Dorsolateral prefrontal cortex (tissue), 118 donors: Measurements from ENCODE around the gene UBE2QL1. TPM values are rescaled to one million over a fixed set of nuclear protein-coding genes. Genes with fewer than 3 reads are reported as not detected.

Experiments used
- total RNA-seq, 120 experiments: library from RNA; stranded (reverse); gene quantifications; one replicate each; pipeline versions ENCODE4 v1.2.3 to v1.2.4, GENCODE V29; 2022

UBE2QL1 gene
- total RNA-seq, 120 experiments from 2014 or later: 17.1 to 82.0 (median 54.8) TPM

Other genes starting within 250 kb of the UBE2QL1 start
- 10 to 100 TPM; 24.3 to 59.5 (median 44.7) TPM for gene MED10, start 70.3 kb upstream of the UBE2QL1 start, total RNA-seq
- 10 to 100 TPM; 23.9 to 79.2 (median 38.6) TPM for gene NSUN2, start 184.2 kb downstream of the UBE2QL1 start, total RNA-seq
- gene SRD5A1, start 184.6 kb downstream of the UBE2QL1 start, total RNA-seq: 10 to 100 TPM; 15.2 to 41.5 (median 25.7) TPM